Measurements from ENCODE around the gene STAP1.

DNA sequence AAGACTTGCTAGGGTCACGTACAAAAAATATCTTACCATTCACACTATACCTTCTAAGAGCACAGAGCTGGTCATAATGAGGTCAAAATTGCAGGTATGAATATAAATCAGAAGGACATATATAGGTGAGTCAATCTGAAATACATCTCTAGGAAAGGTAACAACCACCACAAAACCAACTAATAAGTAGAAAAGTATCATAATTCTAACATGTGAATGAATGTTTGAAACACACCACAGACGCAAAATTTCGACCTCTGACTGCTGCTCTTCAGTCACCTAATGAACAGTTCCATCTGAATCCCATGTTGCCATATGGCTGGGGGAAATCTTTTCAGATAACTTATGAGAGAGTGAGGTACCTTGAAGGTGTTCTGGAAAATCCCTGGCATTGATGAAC is 22.1 kb downstream of the STAP1 start:
- TF ChIP-seq, protein P1, sequence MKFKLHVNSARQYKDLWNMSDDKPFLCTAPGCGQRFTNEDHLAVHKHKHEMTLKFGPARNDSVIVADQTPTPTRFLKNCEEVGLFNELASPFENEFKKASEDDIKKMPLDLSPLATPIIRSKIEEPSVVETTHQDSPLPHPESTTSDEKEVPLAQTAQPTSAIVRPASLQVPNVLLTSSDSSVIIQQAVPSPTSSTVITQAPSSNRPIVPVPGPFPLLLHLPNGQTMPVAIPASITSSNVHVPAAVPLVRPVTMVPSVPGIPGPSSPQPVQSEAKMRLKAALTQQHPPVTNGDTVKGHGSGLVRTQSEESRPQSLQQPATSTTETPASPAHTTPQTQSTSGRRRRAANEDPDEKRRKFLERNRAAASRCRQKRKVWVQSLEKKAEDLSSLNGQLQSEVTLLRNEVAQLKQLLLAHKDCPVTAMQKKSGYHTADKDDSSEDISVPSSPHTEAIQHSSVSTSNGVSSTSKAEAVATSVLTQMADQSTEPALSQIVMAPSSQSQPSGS (IDR thresholded peaks at IDR 0.05; ENCODE audit: low read length): no peak
- TF ChIP-seq, protein P2, sequence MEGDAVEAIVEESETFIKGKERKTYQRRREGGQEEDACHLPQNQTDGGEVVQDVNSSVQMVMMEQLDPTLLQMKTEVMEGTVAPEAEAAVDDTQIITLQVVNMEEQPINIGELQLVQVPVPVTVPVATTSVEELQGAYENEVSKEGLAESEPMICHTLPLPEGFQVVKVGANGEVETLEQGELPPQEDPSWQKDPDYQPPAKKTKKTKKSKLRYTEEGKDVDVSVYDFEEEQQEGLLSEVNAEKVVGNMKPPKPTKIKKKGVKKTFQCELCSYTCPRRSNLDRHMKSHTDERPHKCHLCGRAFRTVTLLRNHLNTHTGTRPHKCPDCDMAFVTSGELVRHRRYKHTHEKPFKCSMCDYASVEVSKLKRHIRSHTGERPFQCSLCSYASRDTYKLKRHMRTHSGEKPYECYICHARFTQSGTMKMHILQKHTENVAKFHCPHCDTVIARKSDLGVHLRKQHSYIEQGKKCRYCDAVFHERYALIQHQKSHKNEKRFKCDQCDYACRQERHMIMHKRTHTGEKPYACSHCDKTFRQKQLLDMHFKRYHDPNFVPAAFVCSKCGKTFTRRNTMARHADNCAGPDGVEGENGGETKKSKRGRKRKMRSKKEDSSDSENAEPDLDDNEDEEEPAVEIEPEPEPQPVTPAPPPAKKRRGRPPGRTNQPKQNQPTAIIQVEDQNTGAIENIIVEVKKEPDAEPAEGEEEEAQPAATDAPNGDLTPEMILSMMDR (IDR thresholded peaks at IDR 0.05; ENCODE audit: control extremely low read depth in 1 of 3, insufficient read depth in 1 of 3, low read depth in 1 of 3, low read length in 3 of 3): no peak

Measured in H1 (cell line).